Fibroblast of skin of right biceps (primary cell): ENCODE results near the gene CXCR5.
"Not testable (repeated sequence)": the region's sequence is repeated elsewhere in the genome, so short reads cannot be mapped to it uniquely, and the experiment has no call there.

ENCODE experiments used
- DNase-seq: peaks from one replicate; pipeline ENCODE4 v3.0.0-alpha.2; 2013

The CXCR5 gene, protein sequence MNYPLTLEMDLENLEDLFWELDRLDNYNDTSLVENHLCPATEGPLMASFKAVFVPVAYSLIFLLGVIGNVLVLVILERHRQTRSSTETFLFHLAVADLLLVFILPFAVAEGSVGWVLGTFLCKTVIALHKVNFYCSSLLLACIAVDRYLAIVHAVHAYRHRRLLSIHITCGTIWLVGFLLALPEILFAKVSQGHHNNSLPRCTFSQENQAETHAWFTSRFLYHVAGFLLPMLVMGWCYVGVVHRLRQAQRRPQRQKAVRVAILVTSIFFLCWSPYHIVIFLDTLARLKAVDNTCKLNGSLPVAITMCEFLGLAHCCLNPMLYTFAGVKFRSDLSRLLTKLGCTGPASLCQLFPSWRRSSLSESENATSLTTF

DNA sequence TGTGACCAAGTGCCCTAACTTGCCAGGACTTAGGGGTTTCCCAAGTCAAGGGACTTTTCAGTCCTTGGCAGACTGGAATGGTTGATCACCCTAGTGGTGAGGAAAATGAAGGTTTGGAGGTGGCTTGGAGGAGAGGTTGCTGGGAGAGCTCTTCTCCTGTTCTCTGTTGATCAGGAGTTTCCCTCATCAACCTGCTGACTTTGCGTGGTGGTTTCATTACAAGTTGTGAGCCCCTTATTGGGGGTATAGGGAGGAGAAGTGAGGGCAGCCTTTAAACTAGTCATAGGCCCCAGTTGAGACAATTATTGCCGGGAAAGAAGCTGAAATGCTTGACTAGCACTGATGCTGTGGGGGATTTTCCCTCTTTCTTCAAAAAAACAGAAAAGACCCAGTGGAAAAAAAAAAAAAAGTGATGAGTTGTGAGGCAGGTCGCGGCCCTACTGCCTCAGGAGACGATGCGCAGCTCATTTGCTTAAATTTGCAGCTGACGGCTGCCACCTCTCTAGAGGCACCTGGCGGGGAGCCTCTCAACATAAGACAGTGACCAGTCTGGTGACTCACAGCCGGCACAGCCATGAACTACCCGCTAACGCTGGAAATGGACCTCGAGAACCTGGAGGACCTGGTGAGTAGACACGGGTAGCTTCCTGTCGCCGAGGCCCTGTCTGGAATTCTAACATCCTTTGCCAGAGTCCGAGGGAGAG lies at the start of gene CXCR5:
Gene CXCR5, plus strand, starts transcription at position 525 of the 704 bp plus-strand sequence. Its CDS starts 50 bp downstream, at position 575.
- DNase-seq, result peak; percentile 51

DNA sequence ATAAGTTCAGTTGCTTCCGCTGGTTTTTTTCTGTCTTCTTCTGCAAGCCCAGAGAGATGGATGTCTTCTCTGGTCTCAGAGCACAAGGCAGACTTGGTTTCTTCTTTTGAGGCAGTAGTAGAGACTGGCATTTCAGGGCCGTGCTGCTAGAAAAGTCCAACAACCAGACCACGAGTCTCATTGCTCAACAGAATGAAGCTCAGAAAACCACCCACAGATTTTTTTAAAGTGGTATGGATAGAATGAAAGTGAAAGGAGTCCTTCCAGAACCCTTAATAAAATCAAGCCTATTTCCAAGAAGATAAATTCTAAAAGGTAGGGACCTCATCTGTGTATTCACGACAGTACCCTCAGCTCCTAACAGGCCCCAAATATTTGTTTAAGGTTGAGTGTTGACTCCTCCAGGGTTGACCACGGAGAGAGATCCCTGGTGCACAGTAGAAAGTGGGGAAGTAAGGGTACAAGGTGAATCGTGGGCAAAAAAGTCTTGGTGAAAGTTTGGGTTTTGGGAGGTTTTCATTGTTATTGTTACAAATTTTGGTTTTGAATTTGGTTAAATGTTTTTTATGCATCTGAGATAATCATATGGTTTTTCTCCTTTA lies 49.2 kb upstream of the CXCR5 start:
- DNase-seq, result no peak

DNA sequence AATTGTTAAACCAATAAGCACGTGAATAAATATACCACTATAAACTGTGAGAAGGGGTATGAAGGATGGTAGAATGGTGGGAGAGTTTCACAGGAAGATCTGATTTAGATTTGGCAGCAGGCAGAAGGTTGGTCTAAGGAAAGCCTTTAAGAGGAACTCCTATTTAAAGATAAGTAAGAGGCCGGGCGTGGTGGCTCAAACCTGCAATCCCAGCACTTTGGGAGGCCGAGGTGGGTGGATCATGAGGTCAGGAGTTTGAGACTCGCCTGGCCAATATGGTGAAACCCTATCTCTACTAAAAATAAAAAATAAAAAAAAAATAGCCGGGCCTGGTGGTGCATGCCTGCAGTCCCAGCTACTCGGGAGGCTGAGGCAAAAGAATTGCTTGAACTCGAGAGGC lies 45.8 kb upstream of the CXCR5 start:
- DNase-seq, result no peak

DNA sequence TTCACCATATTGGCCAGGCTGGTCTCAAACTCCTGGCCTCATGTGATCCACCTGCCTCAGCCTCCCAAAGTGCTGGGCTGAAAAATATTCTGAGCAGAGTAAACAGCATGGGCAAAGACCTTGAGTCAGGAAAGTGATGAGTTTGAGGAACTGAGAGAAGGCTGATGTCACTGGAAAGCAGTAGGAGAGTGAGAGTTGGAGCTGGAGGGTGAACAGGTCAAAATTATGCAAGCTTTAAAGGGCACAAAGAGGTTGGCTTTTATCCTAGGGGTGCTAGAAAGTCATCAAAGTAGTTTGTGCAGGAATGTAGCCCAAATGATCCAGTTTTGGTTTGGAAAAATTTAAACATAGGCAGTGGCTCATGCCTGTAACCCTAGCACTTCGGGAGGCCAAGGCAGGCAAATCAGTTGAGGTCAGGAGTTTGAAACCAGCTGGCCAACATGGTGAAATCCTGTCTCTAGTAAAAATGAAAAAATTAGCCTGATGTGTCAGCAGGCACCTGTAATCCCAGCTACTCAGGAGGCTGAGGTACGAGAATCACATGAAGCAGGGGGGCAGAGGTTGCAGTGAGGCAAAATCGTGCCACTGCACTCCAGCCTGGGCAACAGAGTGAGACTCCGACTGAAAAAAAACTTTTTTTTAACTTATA lies 44.7 kb upstream of the CXCR5 start:
- DNase-seq, result no peak

DNA sequence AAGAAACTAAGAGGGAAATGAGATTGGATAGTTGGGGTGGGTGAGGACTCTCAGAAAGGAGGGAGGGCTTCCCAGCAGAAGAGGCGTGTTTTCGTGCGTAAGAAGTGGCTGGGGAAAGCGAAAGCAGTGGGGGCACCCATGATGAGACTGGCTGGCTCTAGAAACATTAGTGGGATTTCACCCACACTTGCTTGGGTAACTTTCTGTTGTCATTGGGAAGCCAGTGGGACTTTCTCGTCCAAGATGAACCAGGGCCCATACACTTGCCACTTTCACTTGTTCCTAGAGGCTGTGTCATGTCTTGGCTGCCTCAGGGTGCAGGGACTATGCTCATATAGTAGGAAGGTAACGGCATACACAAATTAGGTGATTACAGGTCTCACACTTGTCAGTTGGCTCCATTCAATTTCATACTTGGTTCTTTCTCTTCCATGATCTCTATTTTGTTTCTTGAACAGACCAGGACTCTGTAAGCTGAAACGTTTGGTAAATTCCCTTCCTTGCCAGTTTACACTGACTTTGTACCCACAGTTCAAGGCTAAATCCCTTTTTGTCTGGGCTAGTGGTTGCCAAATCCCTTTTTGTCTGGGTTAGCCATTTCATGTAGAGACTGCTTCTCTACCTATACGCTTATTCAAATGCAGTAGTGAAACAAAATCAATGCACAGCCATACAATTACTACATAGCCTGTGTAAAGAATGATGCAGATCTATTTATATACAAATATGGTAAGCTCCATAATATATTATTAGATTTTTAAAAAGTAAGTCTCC lies 42.0 kb upstream of the CXCR5 start:
- no peak for DNase-seq

DNA sequence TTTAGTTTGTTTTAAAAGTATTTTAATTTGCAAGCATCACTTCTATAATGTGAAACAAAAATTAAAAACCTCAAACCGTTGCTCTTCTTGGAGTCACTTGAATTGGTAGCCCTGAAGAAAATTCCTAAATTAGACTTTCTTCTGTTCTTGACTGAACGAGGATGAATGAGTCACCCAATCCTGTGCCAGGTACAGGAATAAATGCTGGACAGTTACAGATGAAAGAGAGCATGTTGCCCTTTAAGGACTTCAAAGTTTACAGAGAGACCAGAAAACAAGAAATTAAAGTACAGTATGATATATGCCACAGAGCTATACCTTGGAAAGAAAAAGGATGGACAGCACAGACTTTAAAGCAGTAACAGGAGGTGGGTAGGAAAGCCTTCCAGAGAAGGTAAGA lies 41.3 kb upstream of the CXCR5 start:
- peak; percentile 36 for DNase-seq

DNA sequence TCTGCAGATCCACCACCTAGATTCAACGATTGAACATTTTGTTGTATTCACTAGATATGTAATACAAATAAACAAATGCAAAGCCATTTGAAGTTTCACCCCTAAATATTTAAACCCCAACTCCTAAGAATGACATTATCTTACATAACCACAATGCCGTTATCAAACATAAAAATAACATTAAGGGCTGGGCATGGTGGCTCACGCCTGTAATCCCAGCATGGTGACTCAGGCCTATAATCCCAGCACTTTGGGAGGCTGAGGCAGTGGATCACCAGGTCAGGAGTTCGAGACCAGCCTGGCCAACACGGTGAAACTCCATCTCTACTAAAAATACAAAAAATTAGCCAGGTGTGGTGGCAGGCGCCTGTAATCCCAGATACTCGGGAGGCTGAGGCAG lies 40.8 kb upstream of the CXCR5 start:
- DNase-seq, result not testable (repeated sequence)

DNA sequence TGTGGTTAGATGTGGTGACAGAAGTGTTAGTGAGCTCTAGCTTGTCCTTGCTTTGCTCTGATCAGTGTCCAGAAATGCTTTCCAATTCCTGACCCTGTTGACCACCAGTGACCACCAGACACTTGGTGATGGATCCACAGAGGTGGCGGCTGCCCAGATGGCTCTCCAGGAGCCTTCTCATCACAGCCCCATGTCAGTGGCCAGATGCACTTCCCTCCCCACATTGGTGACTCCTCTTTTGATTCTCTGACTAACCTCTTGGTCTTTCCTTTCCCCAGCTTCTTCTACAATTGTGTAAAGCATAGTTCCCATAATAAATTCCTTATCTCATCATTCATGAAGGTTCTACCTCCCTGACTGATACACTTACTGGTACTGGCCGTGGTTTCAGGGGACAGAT lies 40.1 kb upstream of the CXCR5 start:
- peak; percentile 20 for DNase-seq

DNA sequence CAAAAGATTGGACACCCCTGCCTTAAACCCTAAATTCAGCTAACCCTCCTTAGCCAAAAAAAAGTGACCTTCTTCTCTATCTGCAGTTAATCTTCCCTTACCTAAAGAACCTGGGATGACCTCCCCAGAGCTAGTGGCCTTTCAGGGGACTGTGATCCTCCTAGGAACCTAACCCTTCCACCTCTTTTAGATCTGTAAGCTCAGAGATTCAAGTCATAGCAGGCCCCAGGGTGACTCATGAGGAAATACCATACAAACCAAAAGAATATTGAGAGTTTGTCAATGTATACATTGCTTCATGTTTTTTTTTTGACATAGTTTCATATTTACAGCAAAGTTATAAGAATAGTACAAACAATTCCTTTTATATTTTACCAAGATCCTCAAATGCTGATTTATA lies 38.3 kb upstream of the CXCR5 start:
- DNase-seq, result peak; percentile 77

DNA sequence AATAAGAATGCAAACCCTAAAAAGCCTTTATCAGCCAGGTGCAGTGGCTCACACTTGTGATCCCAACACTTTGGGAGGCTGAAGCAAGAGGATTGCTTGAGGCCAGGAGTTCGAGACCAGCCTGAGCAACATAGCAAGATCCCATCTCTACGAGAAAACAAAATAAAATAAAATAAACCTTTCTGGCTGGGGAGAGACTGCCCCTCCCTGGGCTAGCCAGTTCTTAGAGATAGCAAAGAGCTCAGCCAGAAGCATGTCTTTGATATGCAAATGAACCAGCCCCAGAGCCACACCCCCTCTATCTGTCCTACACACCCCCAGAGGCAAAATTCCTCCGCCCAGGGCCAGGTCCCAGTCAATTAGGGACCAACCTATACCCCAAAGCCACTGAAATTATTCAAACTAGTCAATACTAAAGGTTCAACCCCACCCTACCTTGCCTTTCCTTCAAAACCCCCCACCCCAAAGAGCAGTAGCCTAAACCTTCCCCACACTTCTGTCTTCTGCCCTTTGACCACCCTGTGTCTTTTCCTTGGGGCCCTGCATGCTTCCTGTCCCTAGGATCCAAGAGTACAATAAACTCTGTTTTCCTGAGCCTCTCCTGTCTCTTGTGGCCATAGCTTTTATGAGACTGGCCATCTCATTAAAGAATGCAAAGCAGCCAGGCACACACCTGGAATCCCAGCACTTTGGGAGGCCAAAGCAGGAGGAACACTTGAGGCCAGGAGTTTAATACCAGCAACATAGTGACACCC lies 37.3 kb upstream of the CXCR5 start:
- no peak for DNase-seq

DNA sequence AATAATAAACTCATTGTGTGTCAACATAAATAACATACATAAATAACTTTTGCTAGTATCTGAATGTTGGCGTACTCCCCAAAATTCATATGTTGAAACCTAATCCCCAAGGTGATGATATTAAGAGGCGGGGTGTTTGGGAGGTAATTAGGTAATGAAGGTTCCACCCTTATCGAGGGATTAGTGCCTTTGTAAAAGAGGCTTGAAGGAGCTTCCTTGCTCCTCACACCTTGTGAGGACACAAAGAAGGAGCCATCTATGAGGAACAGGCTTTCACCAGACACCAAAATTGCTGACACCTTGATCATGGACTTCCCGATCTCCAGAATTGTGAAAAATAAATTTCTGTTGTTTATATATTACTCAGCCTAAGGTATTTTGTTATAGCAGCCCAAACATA lies 33.9 kb upstream of the CXCR5 start:
- DNase-seq, result no peak

DNA sequence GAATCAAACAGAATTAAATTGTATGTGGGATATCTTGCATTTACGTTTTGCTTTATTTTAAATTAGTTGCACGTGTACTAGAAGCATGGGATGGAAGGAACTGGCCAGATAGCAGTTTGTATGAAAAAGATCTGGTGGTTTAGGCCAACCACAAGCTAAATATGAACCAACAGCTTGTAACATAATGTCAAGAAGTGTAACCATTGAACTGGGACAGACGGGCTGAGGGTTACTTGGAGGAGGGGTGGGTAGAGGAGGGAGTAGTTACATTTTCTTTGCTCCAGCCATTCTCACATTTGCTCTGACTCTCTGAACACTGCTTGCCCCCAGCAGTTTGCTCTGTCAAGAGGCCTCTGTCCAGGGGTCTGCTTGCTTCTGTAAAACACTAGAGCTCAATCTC lies 31.7 kb upstream of the CXCR5 start:
- DNase-seq, result no peak

DNA sequence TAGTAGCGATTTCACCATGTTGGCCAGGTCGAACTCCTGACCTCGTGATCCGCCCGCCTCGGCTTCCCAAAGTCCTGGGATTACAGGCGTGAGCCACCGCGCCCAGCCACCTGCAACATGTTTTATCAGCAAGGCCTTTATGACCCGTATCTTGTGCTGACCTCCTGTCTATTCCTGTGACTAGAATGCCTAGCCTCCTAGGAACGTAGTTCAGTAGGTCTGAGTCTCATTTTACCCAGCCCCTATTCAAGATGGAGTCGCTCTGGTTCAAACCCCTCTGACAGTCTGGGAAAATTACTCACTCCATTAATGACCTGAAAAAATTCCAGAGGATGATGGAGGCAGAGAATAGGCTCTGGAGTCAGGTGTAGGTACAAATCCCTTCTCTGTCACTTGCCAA lies 30.0 kb upstream of the CXCR5 start:
- no peak for DNase-seq

DNA sequence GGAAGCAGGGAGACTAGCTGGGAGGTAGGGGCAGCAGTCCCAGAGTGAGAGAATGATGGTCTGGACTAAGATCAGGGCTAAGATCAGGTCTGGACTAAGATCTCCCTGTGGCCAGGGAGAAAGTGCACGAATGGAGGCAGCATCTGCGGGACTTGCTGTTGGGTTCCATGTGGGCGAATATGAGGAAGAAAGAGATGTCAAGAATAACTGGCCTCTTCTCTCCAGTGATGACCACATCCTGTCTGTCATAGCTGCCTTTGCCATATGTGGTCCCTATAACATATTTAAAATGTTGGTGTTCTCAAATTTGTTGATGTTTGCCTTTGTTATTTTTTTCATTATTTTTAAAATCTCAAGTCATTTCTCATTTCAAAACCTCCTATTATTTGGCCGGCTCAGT lies 27.4 kb upstream of the CXCR5 start:
- DNase-seq, result no peak

DNA sequence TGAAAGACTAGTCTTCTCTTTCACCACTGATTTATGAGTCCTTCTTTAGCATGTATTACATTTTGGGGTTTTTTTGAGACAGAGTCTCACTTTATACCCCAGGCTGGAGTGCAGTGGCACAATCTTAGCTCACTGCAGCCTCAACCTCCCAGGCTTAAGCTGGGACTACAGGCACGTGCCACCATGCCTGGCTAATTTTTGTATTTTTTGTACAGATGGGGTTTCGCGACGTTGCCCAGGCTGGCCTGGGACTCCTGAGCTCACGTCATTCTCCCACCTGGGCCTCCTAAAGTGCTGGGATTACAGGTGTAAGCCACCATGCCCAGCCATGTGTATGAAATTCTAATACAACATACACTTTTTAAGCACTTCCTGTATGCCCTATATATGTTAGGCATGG lies 26.3 kb upstream of the CXCR5 start:
- no peak for DNase-seq

DNA sequence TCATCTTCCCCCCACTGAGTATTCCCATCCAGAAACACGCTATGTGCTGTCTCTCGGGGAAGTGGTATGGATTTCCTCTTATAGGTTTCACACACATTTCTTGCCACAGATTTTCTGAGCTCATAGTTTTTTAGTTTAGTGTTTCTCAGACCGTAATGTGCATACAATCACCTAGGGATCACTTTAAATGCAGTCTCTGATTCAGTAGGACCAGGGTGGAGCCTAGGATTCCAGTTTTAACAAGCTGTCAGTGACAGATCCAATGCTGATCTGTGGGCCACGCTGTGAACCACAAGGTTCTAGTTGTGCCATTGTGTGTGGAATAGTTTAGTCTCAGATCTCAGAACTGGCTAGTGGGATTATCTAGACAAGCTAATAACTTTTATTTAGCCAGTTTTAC lies 23.7 kb upstream of the CXCR5 start:
- DNase-seq, result no peak

DNA sequence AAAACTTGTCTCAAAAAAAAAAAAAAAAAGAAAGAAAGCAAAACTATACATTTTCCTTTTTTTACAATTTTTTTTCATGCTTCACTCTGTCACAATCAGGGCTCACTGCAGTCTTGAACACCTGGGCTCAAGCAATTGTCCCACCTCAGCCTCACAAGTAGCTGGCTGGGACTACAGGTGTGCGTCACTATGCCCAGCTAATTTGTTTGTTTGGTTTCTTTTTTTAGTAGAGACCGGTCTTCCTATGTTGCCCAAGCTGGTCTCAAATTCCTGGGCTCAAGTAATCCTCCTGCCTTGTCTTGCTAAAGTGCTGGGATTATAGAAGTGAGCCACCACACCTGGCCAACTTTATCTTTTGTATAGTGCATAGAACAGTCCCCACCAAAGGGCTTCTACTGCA lies 15.0 kb upstream of the CXCR5 start:
- no peak for DNase-seq

DNA sequence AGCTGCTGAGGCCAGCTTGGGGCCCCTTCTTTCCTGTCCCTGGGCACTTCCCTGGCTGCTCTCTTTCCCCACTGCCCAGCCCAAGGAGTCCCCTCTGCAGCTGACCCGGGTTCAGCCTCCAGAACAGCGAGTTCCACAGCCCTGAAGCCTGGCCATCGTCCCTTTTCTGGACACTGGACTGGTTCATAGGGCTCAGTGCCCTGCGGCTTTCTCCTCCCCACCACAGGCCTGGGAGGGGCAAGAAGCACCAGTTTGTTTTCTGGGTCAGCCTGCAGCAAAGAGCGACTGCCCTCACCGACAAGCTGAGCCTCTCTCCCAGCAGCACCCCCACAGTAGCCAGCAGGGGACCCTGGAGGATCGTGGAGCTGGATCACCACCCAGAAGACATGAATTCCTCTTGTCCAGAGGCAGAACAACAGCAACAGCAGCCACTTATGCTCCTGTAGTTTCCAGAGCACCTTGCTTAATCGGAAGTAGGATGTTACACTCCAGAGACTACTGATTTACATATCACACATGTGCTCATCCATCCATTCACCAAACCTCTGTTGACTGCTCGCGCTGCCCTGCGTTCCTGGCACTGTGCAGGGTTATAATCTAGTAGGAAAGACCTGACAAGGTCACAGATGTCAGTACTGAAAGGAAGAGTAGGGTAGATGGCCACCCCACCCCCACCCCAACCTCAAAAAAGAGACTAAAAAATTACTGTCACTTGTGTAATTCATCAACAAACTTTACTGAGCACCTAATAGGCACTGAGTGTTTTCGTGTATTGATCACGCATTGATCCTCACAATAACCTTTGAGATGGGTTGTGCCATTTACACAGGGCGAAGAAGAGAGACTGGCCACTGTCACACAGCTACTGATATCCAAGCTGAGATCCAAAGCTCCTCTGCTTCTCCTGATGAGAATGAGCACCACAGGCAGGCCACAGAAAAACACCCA lies 13.0 kb upstream of the CXCR5 start:
- no peak for DNase-seq

DNA sequence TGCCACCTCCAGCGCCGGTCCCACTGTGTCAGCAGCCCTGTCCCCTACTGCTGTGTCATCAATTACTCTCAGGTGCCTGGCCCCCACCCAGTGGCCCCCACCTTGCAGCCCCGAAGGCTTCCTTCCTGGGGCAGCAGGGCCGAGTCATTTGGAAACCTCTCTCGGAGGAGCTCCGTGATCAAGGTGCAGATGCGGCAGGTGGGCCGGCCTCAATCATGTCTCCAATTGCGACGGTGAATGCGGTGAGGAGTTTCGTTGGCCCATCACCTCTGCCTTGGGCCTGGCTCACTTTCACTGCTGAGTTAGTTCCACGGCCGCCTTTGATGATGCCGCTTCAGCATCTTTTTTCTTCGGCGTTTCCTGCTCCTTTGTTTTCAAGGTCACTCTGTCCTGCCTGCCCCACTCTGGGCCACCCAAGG lies 11.3 kb upstream of the CXCR5 start:
- DNase-seq, result no peak

DNA sequence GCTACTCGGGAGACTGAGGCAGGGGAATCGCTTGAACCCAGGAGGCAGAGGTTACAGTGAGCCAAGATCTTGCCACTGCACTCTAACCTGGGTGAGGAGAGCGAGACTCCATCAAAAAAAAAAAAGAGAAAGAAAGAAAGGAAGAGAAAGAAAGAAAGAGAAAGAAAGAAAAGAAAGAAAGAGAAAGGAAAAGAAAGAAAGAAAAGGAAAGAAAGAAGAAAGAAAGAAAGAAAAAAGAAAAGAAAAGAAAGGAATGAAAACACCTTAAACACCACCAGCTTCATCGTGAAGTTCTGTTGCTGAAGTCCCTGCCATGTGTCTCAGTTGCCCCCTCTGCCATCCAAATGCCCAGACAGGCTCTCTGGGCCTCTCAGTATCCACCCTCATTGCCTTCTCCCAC lies 9.9 kb upstream of the CXCR5 start:
- DNase-seq, result no peak

DNA sequence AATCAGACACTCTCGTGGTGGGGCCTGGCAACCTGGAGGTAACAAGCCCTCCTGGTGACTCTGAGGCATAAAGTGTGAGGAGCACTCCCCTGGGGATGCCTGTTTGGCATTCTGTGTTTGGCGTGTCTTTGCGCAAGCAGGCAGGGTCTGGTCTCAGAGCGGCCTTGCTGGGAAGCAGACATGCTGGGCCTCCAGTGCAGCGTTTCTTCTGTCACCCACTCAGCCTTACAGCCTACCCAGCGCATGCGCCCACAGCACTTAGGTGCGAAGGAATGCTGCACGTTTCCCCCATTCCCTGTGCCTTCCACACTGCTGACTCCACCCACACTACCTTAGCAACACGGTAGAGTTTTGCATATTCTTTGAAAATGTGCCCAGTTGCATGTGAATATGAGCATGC lies 7.4 kb upstream of the CXCR5 start:
- no peak for DNase-seq
